COLO829 (cell line): ENCODE data around the gene RIN3.

ENCODE experiments used
- DNase-seq: peaks from one replicate; pipeline ENCODE4 v3.0.0; 2012; ENCODE audit warnings: low spot score

Gene RIN3

DNA sequence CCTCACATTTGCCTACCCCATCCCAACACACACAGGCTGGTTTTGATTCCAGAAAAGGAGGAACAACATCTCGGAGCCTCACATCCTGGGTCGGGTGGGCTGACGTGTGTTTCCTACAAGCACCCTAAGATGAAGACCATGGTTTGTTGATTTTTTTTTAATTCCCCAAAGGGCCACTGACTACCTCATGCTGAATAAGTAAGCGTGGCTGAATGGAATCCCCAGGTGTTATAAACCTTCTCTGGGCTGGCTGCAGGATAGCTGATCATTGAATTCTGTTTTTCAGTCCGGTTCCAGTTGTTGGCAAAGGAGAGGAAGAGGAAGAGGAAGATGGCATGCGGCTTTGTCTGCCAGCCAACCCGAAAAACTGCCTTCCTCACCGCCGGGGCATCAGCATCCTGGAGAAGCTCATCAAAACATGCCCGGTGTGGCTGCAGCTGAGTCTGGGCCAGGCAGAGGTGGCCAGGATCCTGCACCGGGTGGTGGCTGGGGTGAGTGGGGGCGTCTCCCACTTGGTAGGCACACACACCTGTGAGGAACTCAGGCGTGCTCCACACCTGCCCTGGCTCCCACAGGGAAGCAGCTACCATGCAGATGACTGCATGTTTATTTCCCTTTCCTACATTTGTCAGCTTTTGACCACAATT, 42.0 kb downstream of the RIN3 start:
- no peak for DNase-seq

DNA sequence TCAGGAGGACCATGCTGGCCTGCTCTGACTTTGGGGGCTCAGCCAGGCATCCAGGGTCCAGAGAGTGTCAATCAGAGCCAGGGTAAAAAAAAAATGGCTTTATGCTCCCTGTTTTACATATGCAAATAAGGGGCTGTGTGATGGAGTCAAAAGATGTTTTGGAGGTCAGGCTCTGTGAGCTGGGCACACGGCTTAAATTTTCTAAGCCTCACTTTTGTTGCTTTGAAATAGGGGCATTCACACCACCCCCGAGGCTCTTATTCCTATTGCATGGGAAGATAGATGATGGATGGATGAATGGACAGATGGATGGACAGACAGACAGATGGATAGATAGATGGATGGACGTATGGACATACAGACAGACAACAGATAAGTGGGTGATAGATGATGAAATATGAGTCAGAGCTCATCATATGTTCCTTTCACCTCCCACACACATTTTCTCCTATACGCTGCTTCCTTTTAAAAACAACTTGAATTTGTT, 42.7 kb downstream of the RIN3 start:
- DNase-seq: no peak

DNA sequence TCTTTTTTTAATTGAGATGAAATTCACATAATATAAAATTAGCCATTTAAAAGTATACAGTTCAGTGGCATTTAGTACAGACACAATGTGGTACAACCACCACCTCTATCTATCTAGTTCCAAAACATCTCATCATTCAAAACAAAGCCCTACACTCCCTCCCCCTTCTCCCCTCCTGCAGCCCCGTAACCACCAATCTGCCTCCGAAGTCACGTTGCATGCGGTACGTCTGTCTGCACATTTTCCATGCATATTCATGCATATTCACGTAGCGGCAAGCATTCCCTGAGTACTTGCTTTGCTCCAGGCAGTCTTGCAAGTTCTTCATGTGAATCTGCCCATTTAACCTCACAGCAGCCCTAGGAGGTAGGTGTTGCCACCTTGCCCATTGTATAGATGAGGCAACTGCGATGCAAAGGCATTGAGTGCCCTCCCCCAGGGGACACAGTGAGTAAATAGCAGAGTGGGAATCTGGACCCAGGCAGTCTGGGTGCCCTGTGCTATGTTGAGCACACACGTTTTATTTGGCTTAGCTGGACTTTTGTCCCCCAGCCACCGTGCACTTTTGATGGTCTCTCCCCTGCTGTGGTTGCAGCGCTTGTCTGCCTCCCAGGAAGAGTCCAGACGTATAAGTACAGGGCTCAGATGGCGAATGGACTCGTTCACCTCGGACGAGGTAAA, 43.4 kb downstream of the RIN3 start:
- no peak for DNase-seq

DNA sequence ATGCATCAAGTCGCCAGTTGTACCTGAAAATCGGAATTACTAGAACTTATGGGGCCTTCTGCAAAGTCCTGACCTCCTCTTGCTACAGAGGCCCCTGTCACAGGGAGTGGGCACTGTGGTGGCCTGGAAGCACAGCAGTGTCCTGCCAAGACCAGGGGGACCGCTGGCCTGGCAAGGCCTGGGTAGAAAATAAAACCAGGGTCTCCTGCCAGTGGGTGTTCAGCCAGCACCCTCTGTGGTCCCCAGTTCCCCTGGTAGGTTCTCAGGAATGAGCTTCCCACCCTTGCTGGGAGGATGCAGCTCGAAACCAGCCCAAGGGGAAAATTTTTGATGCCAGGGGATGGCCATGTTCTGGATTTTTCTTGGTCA, 43.9 kb downstream of the RIN3 start:
- DNase-seq: no peak

DNA sequence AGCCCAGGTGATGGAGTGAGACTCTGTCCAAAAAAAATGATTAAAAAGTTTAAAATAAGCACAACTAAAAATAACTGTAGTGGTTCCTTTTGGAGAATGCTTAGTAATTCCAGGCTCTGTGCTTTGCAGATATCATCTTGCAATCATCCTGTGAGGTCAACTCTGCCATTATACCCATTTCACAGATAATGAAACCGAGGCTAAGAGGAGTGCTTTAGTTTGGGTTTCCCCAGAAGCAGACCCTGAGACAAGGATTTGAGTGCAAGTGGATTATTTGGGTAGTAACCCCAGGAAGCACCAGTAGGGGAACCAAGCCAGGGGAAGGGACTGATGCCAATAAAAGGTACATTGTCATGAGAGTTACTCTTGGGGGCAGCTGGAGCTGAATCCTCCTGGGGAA, 44.7 kb downstream of the RIN3 start:
- DNase-seq: no peak

DNA sequence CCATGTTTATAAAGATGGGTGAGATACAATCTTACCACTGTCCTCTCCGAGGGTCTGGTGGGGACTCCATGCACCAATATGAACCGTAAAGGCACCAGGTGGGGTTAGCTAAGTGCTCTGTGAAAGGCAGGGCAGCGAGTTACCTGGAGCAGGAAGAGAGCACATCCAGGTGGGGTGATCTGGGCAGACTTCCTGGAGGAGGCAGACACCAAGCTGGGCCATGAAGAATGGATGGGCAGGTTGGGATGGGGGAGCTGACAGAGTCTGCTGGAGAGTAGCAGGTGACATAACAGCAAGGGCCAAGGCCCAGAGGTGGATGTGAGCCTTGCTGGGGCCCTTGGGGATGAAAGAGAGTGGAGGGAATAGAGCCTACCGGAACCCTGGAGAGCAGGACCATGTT, 45.9 kb downstream of the RIN3 start:
- DNase-seq: no peak

DNA sequence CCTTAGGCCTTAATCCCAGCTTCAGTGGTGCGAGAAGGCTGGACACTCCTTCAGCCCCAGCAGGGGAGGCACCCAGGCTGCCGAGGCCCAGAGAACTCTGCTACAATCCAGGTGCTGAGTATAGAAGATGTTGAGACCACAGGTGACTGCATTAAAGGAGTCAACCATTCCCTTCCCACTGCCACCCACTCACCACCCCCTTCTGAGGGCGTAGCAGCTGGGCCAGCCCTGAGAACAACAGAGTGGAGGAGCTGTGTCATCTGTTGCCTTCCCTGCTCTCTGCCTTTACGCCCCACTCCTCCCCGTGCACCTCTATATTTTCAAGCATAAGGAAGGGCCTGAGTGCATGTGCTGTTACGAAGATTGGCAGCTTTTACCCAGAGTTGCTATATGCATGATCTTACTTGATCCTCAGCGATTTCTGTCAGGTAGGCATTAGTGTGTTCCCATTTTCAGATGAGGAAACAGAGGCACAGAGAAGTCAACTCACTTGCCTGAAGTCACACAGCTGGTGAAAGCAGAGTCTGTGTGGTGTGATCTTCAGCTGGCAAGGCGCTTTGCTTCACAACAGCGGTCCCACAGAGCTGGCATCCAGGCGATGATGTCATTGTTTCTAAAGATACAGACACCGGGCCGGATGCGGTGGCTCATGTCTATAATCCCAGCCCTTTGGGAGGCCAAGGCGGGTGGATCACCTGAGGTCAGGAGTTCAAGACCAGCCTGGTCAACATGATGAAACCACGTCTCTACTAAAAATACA, 46.7 kb downstream of the RIN3 start:
- DNase-seq: no peak

DNA sequence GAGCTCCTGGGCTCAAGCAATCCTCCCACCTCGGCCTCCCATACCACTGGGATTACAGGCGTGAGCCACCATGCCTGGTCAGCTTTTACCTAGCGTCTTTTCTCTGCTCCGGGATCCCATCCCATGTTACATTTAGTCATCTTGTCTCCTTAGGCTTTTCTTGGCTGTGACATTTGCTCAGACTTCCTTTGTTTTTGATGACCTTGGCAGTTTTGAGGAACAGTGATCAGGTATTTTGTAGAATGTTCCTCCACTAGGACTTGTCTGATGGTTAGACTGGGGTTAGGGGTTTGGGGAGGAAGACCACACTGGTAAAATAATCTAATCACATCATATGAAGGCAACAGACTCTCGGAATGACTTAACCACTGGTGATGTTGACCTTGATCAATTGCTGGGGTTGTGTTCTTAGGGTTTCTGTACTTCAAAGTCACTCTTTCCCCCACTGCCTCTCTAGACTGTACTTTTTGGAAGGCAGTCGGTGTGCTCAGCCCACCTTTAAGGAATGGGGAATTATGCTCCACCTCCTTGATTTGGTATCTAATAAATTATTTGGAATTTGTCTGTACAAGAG, 48.4 kb downstream of the RIN3 start:
- DNase-seq: no peak

DNA sequence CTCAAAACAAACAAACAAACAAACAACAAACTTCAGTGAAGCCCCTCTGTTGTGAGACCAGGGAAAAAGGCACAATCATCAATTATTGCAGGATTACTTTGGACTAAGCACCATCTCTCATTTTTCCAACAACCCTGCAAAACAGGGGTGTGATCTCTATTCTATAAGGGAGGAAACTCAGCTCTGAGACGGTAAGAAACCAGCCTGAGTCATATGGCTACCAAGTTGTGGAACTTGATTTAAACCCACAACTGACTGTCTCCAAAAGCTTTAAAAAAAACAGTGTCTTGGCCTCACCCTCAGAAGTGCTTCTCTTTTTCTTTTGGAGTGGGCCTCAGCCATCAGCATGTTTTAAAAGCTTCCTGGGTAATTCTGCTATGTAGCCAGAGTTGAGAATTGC, 49.8 kb downstream of the RIN3 start:
- DNase-seq: no peak

DNA sequence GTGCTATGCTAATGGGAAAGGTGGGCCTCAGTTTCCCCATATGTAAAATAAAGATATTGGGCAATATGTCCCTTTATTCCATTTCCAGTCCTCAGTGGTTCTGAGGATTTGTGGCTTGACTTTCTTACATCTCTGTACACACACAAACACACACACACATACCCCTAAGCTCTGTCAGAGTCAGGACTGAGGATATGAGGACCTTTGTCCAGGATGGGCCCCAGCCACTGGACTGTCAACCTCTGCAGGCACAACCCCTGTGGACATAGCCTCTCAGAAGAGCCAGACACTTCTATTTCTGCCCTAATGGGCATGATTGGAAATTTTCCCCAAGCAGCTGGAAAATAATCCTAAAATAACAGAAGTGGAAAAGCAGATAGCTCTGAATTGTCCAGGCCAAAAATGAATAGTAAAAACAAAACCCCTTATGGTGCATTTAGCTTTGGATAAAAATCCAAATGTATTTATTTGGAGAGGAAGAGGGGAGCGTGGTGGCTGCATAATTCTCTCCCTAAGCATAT, 50.2 kb downstream of the RIN3 start:
- DNase-seq: no peak

DNA sequence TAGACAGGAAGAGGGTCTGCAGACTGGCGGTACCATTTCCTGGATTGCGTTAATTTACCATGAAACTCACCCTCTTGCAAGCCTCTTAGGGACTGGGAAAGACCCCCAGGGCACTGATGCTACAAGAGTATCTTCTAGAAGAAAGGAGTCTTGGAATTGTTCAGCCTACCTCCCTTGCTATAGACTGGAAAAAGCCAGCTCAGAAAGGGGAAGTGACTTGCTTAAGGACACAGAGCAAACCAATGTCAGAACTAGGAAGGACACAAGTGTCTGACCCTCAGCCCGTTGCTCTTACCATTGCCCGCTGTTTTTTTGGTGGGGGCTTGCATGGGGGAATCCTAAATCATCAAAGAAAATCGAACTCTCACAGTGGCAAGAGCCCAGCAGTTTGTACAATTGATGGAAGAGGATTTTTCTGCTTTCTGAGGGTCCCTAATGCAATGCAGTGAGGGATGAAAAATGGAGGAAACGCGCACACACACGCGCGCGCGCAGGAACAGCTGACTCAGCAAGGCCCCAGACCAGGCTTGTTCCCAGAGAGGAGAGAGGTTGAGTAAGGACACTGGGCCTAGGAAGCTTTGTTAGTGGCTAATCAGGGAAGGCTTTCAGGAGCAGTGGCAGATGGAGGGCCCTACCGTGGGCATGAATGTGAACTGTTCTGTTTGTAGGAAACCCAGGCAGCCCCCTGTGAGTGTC, 50.9 kb downstream of the RIN3 start:
- DNase-seq: no peak

DNA sequence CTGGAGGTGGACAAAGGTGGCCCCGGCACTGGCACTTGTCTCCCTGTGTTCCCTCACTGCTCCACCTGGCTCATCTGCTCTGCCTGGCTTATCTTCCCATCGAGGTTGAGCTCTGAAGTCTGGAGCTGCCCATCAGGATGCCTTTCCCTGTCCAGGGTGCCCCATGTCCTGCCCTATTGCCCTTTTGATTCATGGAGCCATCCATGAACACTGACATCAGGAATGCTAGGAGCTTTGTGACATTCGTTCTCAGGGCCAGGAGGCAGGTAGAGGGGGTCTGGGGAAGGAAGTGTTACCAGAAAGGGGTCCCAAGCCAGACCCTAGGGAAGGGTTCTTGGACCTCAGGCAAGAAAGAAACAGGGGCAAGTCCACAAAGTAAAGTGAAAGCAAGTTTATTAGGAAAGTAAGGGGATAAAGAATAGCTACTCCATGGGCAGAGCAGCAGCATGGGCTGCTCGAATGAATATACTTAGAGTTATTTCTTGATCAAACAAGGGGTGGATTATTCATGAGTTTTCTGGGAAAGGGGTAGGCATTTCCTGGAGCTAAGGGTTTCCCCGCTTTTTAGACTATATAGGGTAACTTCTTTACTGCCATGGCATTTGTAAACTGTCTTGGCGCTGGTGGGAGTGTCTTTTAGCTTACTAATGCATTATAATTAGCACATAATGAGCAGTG, 51.6 kb downstream of the RIN3 start:
- DNase-seq: no peak

DNA sequence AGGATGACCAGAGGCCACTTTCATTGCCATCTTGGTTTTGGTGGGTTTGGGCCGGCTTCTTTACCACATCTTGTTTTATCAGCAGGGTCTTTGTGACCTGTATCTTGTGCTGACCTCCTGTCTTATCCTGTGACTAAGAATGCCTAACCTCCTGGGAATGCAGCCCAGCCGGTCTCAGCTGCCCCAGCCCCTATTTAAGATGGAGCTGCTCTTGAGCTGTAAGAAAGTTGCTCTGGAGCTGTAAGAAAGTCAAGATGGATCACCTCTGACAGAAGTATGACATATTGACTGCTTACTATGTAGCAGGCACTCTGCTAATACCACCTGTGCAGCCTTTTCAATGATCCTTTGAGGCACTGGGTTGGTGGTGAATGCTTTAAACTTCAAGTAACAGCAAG, 52.1 kb downstream of the RIN3 start:
- DNase-seq: no peak

DNA sequence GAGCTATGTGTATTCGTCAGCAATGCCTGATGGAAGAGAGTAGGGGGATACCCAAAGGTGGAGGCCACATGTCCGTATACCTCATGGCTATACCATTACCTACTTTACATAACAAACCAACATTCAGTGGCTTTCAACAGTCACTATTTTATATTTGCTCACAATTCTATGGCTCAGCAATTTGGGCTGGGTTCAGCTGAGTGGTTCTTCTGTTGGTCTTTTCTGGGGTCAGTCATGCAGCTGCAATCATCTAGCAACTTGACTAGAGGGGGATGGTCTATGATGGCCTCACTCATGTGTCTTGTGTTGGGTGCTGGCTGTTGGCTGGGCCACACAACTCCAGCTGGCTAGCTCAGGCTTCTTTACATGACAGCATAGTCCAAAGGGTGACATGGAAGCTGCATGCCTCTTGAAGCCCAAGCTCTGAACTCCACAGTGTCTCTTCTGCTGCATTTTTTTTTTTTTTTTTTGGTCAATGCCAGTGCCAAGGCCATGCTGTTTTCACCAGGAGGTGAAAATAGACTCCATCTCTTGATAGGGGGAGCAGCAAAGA, 53.7 kb downstream of the RIN3 start:
- DNase-seq: no peak

DNA sequence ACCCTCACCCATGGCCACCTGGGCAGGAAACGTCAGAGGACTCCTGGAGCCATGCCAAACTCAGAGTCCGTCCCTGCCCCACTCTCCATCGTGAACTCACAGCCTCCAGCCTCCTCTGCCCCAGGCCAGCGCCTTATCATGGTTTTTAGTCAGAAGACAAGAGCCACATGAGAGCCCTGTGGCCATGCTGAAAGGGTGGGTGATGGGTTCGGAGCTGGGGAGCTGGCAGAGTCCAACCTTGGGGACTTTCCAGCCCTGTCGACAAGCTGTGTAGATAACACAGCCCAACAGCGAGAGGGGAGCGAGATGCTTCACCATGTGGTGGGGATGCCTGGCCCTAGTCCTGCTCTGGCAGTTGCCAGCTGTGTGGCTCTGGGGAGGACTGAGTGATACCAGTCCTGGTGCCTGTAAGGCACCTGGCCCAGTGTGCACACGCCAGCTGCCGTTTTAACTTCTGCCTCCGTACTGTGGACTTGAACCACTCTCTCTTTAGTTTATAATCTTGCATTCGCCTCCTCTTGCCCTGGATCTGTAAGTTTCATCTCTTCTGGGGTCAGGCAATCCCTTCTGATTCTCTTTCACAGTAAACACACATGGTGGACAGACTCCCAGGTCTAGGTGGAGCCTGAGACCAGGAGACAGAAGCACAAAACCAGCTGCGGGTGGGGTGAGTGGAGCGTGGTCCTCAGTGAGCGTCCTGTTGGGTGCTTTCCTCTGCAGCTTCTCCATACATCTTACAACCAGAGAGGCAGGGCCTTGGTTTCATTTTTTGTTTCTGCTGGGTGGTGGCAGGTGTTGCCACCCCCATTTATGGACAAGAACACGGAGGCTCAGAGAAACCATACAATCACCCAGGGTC, 55.3 kb downstream of the RIN3 start:
- DNase-seq: no peak

DNA sequence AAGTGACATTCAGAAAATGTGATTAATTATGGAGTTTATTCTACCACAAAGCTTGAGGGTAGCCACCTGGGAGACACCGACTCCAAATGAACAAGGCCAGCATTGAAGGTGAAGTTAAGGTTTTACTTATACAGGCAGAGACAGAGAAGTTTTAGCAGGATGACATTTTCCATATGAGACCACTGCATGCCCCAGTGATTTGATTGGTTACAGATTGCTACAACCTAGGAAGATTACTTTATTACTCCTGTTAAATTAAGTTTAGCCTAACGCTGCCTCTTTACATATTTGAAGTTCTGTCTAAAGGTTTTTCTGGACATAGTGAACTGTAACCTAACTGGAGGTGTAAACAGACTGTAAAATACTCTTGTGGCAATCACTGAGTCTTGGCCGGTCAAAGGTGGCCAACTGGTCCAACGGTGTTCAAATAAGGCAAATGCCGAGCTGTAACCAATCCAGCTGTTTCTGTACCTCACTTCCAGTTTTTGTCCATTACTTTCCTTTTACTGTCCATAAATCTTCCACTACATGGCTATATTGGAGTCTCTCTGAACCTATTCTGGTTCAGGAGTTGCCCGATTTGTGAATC, 57.2 kb downstream of the RIN3 start:
- DNase-seq: no peak

DNA sequence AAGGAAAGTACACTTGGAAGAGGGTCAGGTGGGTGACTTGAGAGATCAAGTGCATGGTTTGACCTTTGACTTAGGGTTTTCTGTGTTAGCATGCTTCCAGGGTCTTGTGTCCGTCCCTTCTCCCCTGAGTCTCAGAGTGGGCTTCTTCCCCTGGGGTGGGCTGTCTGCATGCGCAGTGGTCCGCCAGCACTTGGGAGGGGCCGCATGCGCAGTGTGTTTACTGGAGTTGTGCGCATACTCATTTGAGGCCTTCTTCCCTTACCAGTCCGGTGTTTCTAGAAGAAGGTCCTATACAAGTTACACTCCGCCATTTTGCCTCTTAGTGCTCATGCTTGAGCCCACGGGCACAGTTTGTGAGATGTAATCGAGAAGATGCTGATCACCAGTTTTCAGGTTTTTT, 58.5 kb downstream of the RIN3 start:
- DNase-seq: no peak

DNA sequence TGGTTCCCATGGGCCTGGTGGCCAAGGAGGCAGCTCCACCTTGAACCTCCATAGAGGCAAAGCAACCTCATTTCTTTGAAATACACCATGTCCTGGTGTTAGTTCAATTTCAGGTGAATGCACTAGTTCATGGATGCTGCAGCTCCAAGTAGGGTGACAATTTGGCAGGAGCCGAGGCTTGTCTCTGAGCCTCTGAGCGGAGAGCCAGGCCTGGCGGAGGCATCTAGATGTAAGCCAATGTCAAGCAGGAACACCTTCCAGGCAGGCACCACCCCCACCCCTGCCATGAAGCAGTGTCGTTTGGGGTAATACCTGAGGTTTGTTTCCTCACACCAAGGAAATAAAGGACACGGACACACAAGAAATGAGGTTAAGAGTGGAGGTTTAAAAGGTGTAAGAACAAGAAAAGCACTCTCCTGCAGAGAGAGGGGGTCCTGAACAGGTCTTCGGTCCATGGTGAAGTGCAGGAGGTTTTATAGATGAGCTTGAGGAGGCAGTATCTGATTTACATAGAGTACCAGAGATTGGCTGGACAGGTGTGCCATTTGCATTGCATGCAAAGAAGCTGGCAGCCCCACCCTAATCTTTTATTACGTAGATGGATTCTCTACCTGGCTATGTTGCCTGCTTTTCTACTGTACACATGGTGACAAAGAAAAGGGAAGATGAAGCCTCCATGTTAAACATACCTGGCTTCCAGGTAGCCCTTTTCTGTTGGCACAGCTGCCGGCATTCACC, 60.3 kb downstream of the RIN3 start:
- DNase-seq: no peak

DNA sequence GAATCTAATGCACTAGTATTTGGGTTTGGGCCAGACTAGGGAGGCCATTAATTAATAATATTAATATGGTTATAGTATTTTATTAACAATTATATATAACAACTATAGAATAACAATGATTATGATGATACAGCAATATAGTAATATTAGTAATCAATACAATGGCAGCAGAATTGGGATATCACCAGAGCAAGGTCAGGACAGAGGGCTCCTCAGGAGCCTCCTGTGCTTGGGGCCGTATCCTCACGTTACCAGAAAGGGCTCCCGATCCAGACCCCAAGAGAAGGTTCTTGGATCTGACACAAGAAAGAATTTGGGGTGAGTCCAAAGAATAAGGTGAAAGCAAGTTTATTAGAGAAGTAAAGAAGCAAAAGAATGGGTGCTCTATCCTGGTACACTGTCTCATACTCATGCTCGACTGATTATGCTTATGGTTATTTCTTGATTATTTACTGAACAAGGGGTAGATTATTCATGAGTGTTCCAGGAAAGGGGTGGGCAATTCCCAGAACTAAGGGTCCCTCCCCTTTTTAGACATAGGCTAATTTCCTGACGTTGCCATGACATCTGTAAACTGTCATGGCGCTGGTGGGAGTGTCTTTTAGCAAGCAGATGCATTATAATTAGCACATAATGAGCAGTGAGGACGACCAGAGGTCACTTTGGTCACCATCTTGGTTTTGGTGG, 61.6 kb downstream of the RIN3 start:
- no peak for DNase-seq
